Neural progenitor cell (in vitro differentiated cells): Measurements from ENCODE around the gene DCLK2. TPM values are rescaled to one million over a fixed set of nuclear protein-coding genes. Genes with fewer than 3 reads are reported as not detected.

Experiments used
- DNase-seq: peaks from one replicate; pipeline ENCODE4 v3.0.0-alpha.2; 2016; ENCODE audit warnings: low spot score
- H2AFZ ChIP-seq: fragments of 200-600 bp; sonication (generic); replicated peaks from 2 replicates; pipeline ENCODE4 v1.6.1; 2016; ENCODE audit warnings: antibody characterized with exemption
- H3F3A ChIP-seq: fragments of 200-600 bp; sonication (generic); 2 replicates; pipeline ENCODE4 v1.6.1; 2016; ENCODE audit warnings: antibody characterized with exemption, low read depth
- H3K27ac ChIP-seq: fragments of 200-600 bp; sonication (generic); 2 replicates; pipeline ENCODE4 v1.5.1; 2016; ENCODE audit warnings: mild to moderate bottlenecking
- H3K27me3 ChIP-seq: fragments of 200-600 bp; sonication (generic); 2 replicates; pipeline ENCODE4 v1.6.1; 2016; ENCODE audit warnings: mild to moderate bottlenecking, moderate library complexity
- H3K36me3 ChIP-seq: fragments of 200-600 bp; sonication (generic); 2 replicates; pipeline ENCODE4 v1.5.1; 2016
- H3K4me1 ChIP-seq: fragments of 200-600 bp; sonication (generic); 2 replicates; pipeline ENCODE4 v1.6.1; 2016; ENCODE audit warnings: mixed run types
- H3K4me2 ChIP-seq: fragments of 200-600 bp; sonication (generic); 2 replicates; pipeline ENCODE4 v1.6.1; 2016
- H3K4me3 ChIP-seq: fragments of 200-600 bp; sonication (generic); 2 replicates; pipeline ENCODE4 v1.5.1; 2016
- H3K79me2 ChIP-seq: fragments of 200-600 bp; sonication (generic); 2 replicates; pipeline ENCODE4 v1.6.1; 2016; ENCODE audit warnings: low read depth
- H3K9ac ChIP-seq: fragments of 200-600 bp; sonication (generic); 2 replicates; pipeline ENCODE4 v1.6.1; 2016
- H3K9me3 ChIP-seq: fragments of 200-600 bp; sonication (generic); 2 replicates; pipeline ENCODE4 v1.5.1; 2016; ENCODE audit warnings: low read depth
- H4K20me1 ChIP-seq: fragments of 200-600 bp; sonication (generic); 2 replicates; pipeline ENCODE4 v1.6.1; 2016; ENCODE audit warnings: low read depth
- H3K27ac Mint-ChIP-seq: 3 replicates; pipeline ENCODE4 v1.8.0; 2021; ENCODE audit warnings: mixed read lengths
- H3K27me3 Mint-ChIP-seq: 2 replicates; pipeline ENCODE4 v1.8.0; 2022; ENCODE audit warnings: low read depth, mild to moderate bottlenecking, inconsistent platforms, moderate library complexity, mixed read lengths; ENCODE audit not compliant: insufficient read depth
- H3K36me3 Mint-ChIP-seq: 3 replicates; pipeline ENCODE4 v1.8.0; 2021; ENCODE audit warnings: mixed read lengths
- H3K4me1 Mint-ChIP-seq: 3 replicates; pipeline ENCODE4 v1.8.0; 2021; ENCODE audit warnings: mixed read lengths
- H3K4me3 Mint-ChIP-seq: 3 replicates; pipeline ENCODE4 v1.8.0; 2021; ENCODE audit warnings: mild to moderate bottlenecking, moderate library complexity, mixed read lengths
- H3K9me3 Mint-ChIP-seq: 3 replicates; pipeline ENCODE4 v1.8.0; 2020; ENCODE audit warnings: mixed read lengths
- CTCF ChIP-seq: fragments of 200-600 bp; sonication (generic); IDR thresholded peaks from 2 replicates; pipeline ENCODE4 v1.5.1; 2017; ENCODE audit warnings: antibody characterized with exemption, mild to moderate bottlenecking
- EZH2 ChIP-seq: fragments of 200-600 bp; sonication (generic); IDR thresholded peaks from 2 replicates; pipeline ENCODE4 v1.6.1; 2017; ENCODE audit warnings: antibody characterized with exemption, mild to moderate bottlenecking, moderate library complexity
- EZH2phosphoT487 ChIP-seq: fragments of 200-600 bp; sonication (generic); IDR thresholded peaks from 2 replicates; pipeline ENCODE4 v1.6.1; 2017; ENCODE audit warnings: antibody characterized with exemption
- total RNA-seq: library from RNA; depleted of rRNA; stranded (reverse); fragments of >200 nt; gene quantifications from 2 replicates; pipeline ENCODE4 v1.2.3, GENCODE V29; 2015; ENCODE audit warnings: low replicate concordance

Gene DCLK2
- total RNA-seq, 1 donor from 2014 or later: 11.7 TPM

GRCh38 chr4:150211016-150211415, 132.8 kb downstream of the DCLK2 start:
- peaks cover 9% of the 10 kb centered on the region for H3K36me3 Mint-ChIP-seq
- Histone ChIP-seq H3K27me3 (no peaks in the 10 kb centered on the region), H3K36me3 (no peaks in the 10 kb centered on the region), H3K4me3 (no peak overlapping the region), H3K27ac (no peak overlapping the region), H3F3A (no peaks in the 10 kb centered on the region), H3K79me2 (no peaks in the 10 kb centered on the region), H2AFZ (no peak overlapping the region), H3K9ac (no peak overlapping the region), H3K9me3 (no peaks in the 10 kb centered on the region), H4K20me1 (no peaks in the 10 kb centered on the region), H3K4me2 (no peak overlapping the region), H3K4me1 (peaks cover 3% of the 10 kb centered on the region)
- TF ChIP-seq EZH2 (no peak), CTCF (no peak), EZH2phosphoT487 (no peak)
- H3K4me1 Mint-ChIP-seq: peaks cover 31% of the 10 kb centered on the region
- no peak overlapping the region for H3K4me3 Mint-ChIP-seq
- peaks cover 3% of the 10 kb centered on the region for H3K27me3 Mint-ChIP-seq
- no peaks in the 10 kb centered on the region for H3K9me3 Mint-ChIP-seq
- DNase-seq: no peak
- H3K27ac Mint-ChIP-seq: no peak overlapping the region

GRCh38 chr4:150211799-150212445, 133.7 kb downstream of the DCLK2 start:
- Histone ChIP-seq H3K4me2 (no peak overlapping the region), H2AFZ (no peak overlapping the region), H3K79me2 (no peaks in the 10 kb centered on the region), H4K20me1 (no peaks in the 10 kb centered on the region), H3K36me3 (no peaks in the 10 kb centered on the region), H3K27ac (no peak overlapping the region), H3K27me3 (no peaks in the 10 kb centered on the region), H3K4me1 (peaks cover 3% of the 10 kb centered on the region), H3K4me3 (no peak overlapping the region), H3K9me3 (no peaks in the 10 kb centered on the region), H3K9ac (no peak overlapping the region), H3F3A (no peaks in the 10 kb centered on the region)
- no peaks in the 10 kb centered on the region for H3K9me3 Mint-ChIP-seq
- DNase-seq: no peak
- no peak overlapping the region for H3K27ac Mint-ChIP-seq
- H3K27me3 Mint-ChIP-seq: peaks cover 3% of the 10 kb centered on the region
- H3K4me3 Mint-ChIP-seq: no peak overlapping the region
- TF ChIP-seq EZH2phosphoT487: no peak
- TF ChIP-seq EZH2: no peak
- TF ChIP-seq CTCF: no peak
- peaks cover 9% of the 10 kb centered on the region for H3K36me3 Mint-ChIP-seq
- H3K4me1 Mint-ChIP-seq: peaks cover 28% of the 10 kb centered on the region

- Histone ChIP-seq H3K4me2 (no peak overlapping the region), H2AFZ (no peak overlapping the region), H3K27me3 (no peaks in the 10 kb centered on the region), H3K9me3 (no peaks in the 10 kb centered on the region), H3K36me3 (no peaks in the 10 kb centered on the region), H3K9ac (no peak overlapping the region), H3F3A (no peaks in the 10 kb centered on the region), H3K4me3 (no peak overlapping the region), H3K79me2 (no peaks in the 10 kb centered on the region), H4K20me1 (no peaks in the 10 kb centered on the region), H3K27ac (no peak overlapping the region), H3K4me1 (peaks cover 9% of the 10 kb centered on the region)
- peaks cover 3% of the 10 kb centered on the region for H3K27me3 Mint-ChIP-seq
- H3K36me3 Mint-ChIP-seq: peaks cover 9% of the 10 kb centered on the region
- H3K4me3 Mint-ChIP-seq: no peak overlapping the region
- TF ChIP-seq EZH2 (no peak), CTCF (no peak), EZH2phosphoT487 (no peak)
- no peak overlapping the region for H3K27ac Mint-ChIP-seq
- H3K4me1 Mint-ChIP-seq: peaks cover 29% of the 10 kb centered on the region
- H3K9me3 Mint-ChIP-seq: no peaks in the 10 kb centered on the region
- DNase-seq: no peak
These were observed 134.2 kb downstream of the DCLK2 start for GRCh38 chr4:150212485-150212884.
